Measurements from ENCODE around the gene IRF2BP2. TPM values are rescaled to one million over a fixed set of nuclear protein-coding genes. Genes with fewer than 3 reads are reported as not detected.
A peak's percentile ranks its signal among the peaks of the same experiment; 100 is the strongest.

IRF2BP2 gene
- total and polyA plus RNA-seq, 2 of the 13 experiments (the other 11 are each of a cell fraction or from before 2014, with no cell fraction given), result 140 to 147 TPM

- TF ChIP-seq NFIB (CRISPR knock-in tag; IDR thresholded peaks at IDR 0.05; ENCODE audit: borderline replicate concordance) (no peak), SPEN (CRISPR knock-in tag; IDR thresholded peaks at IDR 0.05; ENCODE audit: low read depth) (peak; percentile 80), EEA1 (CRISPR knock-in tag; IDR thresholded peaks at IDR 0.05; ENCODE audit: borderline replicate concordance) (no peak), TBP (CRISPR knock-in tag; IDR thresholded peaks at IDR 0.05) (no peak), ZNF124 (CRISPR knock-in tag; IDR thresholded peaks at IDR 0.05) (no peak), SRSF9 (IDR thresholded peaks at IDR 0.05; ENCODE audit: borderline replicate concordance, insufficient read depth, low read depth, low read length, poor library complexity, severe bottlenecking) (no peak), BCL3 (CRISPR knock-in tag; IDR thresholded peaks at IDR 0.05) (peak; percentile 82; the same call in 1 of the 2 replicates), GATAD2A (CRISPR knock-in tag; IDR thresholded peaks at IDR 0.05) (peak; percentile 52; the same call in 1 of the 2 replicates), ATRX (CRISPR knock-in tag; IDR thresholded peaks at IDR 0.05; ENCODE audit: borderline replicate concordance) (no peak), NRL (CRISPR knock-in tag; IDR thresholded peaks at IDR 0.05; ENCODE audit: borderline replicate concordance) (peak; percentile 70; the same call in 1 of the 2 replicates), MAX (IDR thresholded peaks at IDR 0.05) (no peak), PATZ1 (CRISPR knock-in tag; IDR thresholded peaks at IDR 0.05) (peak; percentile 91), KDM5B (CRISPR knock-in tag; IDR thresholded peaks at IDR 0.05; ENCODE audit: borderline replicate concordance) (peak; percentile 80), ZNF33B (CRISPR knock-in tag; IDR thresholded peaks at IDR 0.05) (peak; percentile 54), ZNF567 (CRISPR knock-in tag; IDR thresholded peaks at IDR 0.05; ENCODE audit: borderline replicate concordance) (no peak), ZNF333 (CRISPR knock-in tag; IDR thresholded peaks at IDR 0.05; ENCODE audit: borderline replicate concordance) (peak; percentile 49; the same call in 1 of the 2 replicates)
- TF ChIP-seq, protein P1, sequence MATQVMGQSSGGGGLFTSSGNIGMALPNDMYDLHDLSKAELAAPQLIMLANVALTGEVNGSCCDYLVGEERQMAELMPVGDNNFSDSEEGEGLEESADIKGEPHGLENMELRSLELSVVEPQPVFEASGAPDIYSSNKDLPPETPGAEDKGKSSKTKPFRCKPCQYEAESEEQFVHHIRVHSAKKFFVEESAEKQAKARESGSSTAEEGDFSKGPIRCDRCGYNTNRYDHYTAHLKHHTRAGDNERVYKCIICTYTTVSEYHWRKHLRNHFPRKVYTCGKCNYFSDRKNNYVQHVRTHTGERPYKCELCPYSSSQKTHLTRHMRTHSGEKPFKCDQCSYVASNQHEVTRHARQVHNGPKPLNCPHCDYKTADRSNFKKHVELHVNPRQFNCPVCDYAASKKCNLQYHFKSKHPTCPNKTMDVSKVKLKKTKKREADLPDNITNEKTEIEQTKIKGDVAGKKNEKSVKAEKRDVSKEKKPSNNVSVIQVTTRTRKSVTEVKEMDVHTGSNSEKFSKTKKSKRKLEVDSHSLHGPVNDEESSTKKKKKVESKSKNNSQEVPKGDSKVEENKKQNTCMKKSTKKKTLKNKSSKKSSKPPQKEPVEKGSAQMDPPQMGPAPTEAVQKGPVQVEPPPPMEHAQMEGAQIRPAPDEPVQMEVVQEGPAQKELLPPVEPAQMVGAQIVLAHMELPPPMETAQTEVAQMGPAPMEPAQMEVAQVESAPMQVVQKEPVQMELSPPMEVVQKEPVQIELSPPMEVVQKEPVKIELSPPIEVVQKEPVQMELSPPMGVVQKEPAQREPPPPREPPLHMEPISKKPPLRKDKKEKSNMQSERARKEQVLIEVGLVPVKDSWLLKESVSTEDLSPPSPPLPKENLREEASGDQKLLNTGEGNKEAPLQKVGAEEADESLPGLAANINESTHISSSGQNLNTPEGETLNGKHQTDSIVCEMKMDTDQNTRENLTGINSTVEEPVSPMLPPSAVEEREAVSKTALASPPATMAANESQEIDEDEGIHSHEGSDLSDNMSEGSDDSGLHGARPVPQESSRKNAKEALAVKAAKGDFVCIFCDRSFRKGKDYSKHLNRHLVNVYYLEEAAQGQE (IDR thresholded peaks at IDR 0.05; ENCODE audit: borderline replicate concordance in 1 of 2, low read depth in 1 of 2, low read length in 2 of 2), result peak in 1 of 2 experiments; percentile 26; a peak in 1 of 4 replicates
- TF ChIP-seq, protein P2, sequence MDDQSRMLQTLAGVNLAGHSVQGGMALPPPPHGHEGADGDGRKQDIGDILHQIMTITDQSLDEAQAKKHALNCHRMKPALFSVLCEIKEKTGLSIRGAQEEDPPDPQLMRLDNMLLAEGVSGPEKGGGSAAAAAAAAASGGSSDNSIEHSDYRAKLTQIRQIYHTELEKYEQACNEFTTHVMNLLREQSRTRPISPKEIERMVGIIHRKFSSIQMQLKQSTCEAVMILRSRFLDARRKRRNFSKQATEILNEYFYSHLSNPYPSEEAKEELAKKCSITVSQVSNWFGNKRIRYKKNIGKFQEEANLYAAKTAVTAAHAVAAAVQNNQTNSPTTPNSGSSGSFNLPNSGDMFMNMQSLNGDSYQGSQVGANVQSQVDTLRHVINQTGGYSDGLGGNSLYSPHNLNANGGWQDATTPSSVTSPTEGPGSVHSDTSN (CRISPR knock-in tag; IDR thresholded peaks at IDR 0.05; ENCODE audit: borderline replicate concordance), result no peak
- TF ChIP-seq, protein P3, sequence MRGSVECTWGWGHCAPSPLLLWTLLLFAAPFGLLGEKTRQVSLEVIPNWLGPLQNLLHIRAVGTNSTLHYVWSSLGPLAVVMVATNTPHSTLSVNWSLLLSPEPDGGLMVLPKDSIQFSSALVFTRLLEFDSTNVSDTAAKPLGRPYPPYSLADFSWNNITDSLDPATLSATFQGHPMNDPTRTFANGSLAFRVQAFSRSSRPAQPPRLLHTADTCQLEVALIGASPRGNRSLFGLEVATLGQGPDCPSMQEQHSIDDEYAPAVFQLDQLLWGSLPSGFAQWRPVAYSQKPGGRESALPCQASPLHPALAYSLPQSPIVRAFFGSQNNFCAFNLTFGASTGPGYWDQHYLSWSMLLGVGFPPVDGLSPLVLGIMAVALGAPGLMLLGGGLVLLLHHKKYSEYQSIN (CRISPR knock-in tag; IDR thresholded peaks at IDR 0.05; ENCODE audit: borderline replicate concordance), result no peak; the same call in 1 of the 2 replicates
These were observed 767 bp upstream of the IRF2BP2 start (continued) for GRCh38 chr1:234610666-234611224.

Data from HepG2 (cell line).